GM23338 (cell line): Measurements from ENCODE around the gene IRF2BPL.

Experiments
- CREB1 ChIP-seq: fragments of 250-450 bp; sonication (Bioruptor Pico); IDR thresholded peaks from 2 replicates; pipeline ENCODE4 v1.5.0; 2020; ENCODE audit warnings: low read depth, mild to moderate bottlenecking, moderate library complexity
- EZH2 ChIP-seq: fragments of 200-600 bp; sonication (generic); IDR thresholded peaks from one replicate; pipeline ENCODE4 v1.8.0; 2017; ENCODE audit warnings: antibody characterized with exemption, mild to moderate bottlenecking, low read depth; ENCODE audit not compliant: unreplicated experiment
- POLR2AphosphoS5 ChIP-seq: IDR thresholded peaks from 2 replicates; pipeline ENCODE4 v1.6.1; 2016; ENCODE audit warnings: antibody characterized with exemption, low read depth
- TF ChIP-seq, protein P1 (sequence below), 2 experiments: fragments of 200-600 bp in 1 of 2; sonication (generic) in 1 of 2; conservative IDR thresholded peaks; 2 replicates each; pipeline versions ENCODE4 v1.5.1 to v1.6.1; 2016 to 2017; ENCODE audit warnings: antibody characterized with exemption in 2 of 2, low read depth in 2 of 2, mild to moderate bottlenecking in 2 of 2, moderate library complexity in 1 of 2
- TF ChIP-seq, protein P2 (sequence below): IDR thresholded peaks from one replicate; pipeline ENCODE4 v1.6.1; 2018; ENCODE audit warnings: antibody characterized with exemption; ENCODE audit not compliant: unreplicated experiment

DNA sequence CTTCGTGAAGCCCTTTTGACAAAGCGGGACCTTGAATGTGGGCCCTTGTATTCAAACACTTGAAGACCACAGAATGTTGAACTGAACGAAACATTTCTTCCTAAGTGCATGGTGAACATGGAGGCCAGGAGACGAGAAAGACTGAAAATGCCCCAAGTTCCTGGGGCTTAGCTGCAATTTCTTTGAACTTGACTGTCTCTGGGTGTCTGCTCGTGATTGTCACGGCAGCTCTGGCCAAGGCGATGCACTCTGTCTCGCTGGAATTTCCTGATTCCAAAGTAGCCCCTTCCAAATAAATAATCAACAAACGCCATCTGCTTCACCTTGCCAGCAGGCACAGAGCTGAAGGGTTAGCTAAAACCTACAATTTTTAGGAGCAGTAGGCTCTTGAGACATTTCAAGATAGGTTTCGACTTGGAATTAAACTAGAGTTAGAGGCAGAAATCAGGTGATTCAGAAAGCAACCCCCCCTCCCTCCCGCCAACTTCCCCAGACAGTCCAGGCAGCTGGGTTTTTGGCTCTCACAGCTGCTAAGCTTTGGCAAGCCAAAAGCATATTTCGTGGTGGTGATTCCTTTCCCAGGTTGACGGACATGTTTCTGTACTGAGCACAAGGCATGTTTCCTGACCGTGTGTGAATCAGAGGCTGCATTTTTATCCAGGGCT is 13.5 kb upstream of the IRF2BPL start:
- TF ChIP-seq, protein P1, sequence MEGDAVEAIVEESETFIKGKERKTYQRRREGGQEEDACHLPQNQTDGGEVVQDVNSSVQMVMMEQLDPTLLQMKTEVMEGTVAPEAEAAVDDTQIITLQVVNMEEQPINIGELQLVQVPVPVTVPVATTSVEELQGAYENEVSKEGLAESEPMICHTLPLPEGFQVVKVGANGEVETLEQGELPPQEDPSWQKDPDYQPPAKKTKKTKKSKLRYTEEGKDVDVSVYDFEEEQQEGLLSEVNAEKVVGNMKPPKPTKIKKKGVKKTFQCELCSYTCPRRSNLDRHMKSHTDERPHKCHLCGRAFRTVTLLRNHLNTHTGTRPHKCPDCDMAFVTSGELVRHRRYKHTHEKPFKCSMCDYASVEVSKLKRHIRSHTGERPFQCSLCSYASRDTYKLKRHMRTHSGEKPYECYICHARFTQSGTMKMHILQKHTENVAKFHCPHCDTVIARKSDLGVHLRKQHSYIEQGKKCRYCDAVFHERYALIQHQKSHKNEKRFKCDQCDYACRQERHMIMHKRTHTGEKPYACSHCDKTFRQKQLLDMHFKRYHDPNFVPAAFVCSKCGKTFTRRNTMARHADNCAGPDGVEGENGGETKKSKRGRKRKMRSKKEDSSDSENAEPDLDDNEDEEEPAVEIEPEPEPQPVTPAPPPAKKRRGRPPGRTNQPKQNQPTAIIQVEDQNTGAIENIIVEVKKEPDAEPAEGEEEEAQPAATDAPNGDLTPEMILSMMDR (conservative IDR thresholded peaks at IDR 0.05; ENCODE audit: low read depth in 2 of 2) = no peak
- TF ChIP-seq EZH2 = no peak
- TF ChIP-seq POLR2AphosphoS5 = no peak
- TF ChIP-seq CREB1 (CRISPR knock-in tag) = no peak
- TF ChIP-seq, protein P2, sequence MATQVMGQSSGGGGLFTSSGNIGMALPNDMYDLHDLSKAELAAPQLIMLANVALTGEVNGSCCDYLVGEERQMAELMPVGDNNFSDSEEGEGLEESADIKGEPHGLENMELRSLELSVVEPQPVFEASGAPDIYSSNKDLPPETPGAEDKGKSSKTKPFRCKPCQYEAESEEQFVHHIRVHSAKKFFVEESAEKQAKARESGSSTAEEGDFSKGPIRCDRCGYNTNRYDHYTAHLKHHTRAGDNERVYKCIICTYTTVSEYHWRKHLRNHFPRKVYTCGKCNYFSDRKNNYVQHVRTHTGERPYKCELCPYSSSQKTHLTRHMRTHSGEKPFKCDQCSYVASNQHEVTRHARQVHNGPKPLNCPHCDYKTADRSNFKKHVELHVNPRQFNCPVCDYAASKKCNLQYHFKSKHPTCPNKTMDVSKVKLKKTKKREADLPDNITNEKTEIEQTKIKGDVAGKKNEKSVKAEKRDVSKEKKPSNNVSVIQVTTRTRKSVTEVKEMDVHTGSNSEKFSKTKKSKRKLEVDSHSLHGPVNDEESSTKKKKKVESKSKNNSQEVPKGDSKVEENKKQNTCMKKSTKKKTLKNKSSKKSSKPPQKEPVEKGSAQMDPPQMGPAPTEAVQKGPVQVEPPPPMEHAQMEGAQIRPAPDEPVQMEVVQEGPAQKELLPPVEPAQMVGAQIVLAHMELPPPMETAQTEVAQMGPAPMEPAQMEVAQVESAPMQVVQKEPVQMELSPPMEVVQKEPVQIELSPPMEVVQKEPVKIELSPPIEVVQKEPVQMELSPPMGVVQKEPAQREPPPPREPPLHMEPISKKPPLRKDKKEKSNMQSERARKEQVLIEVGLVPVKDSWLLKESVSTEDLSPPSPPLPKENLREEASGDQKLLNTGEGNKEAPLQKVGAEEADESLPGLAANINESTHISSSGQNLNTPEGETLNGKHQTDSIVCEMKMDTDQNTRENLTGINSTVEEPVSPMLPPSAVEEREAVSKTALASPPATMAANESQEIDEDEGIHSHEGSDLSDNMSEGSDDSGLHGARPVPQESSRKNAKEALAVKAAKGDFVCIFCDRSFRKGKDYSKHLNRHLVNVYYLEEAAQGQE = no peak
